NCI-H2227 (cell line): ENCODE results near the gene NR2C1.
A peak's percentile ranks its signal among the peaks of the same experiment; 100 is the strongest.

Experiments
- DNase-seq: peaks from one replicate; lab custom pipeline; 2025; ENCODE audit not compliant: unreplicated experiment; lab: John Stamatoyannopoulos, UW

The NR2C1 gene

GRCh38 chr12:95085612-95086011 lies 12.2 kb upstream of the NR2C1 start:
- no peak for DNase-seq

GRCh38 chr12:95083938-95084337 lies 10.5 kb upstream of the NR2C1 start:
- peak; percentile 21 for DNase-seq

DNA sequence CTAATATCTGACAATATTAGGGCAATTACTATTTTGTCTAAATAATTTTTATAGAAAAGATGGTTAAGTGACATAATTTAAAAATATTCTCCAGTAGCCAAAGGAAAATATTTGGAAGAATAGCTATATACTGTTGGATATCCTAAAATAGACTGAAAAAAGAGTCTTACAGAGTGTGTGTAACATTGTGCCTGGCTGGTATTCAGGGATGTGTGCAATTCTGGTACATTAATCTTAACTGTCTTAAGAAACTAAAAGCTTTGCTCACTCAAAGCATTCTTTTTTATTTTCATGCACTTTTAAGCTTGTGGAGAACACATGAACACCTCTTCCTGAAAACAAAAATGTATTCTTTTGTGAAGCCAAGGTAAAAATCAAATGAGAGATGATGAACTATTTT lies 10.1 kb upstream of the NR2C1 start:
- no peak for DNase-seq

- no peak for DNase-seq
Measured at GRCh38 chr12:95077341-95077740, 3.9 kb upstream of the NR2C1 start.

DNA sequence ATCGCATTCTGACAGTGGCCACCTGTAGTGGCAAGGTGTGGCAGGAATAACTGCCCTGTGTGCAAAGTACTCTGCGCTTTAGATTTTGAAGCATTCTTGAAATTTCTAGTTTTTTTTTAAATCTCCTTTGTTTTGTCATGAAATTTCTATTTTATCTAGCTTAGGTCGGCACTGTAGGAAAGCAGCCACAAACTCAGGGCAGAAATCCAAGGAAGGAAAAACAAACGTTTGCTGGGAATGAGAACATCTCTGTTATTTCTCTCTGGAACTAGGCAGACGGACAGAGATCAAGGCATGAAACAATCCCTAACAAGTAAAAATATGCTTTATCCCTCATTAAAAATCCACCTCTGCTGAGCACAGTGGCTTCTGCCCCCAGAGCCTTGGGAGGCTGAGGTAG lies 1.3 kb upstream of the NR2C1 start:
- no peak for DNase-seq

DNA sequence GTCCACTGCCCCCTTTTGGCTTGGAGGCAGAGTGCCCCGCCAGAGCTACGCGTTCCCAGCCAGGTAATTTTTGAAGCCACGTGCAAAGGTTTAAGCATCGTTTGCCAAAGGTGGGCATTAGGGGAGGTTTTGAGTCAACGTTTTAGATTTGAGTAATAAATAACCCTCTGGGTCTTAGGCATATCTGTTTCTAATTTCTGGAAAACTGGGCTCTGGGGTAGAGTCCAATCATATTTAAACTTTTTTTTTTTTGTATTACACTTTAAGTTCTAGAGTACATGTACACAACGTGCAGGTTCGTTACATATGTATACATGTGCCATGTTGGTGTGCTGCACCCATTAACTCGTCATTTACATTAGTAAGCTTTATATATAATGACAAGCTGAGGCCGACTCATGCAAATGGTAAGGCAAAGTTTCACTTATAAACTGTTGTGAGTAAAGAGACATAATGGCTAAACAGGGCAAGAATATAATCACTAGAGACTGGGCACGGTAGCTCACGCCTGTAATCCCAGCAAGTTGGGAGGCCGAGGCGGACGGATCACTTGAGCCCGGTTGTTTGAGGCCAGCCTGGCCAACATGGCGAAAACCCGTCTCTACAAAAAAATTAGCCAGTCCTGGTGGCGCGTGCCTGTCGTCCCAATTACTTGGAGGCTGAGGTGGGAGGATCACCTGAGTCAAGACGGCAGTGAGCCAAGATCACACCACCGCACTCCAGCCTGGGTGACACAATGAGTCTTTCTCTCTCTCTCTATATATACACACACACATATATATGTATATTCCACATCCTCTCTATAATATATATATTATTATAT lies 491 bp upstream of the NR2C1 start:
- no peak for DNase-seq

- no peak for DNase-seq
Measured at GRCh38 chr12:95070378-95070777, 3.0 kb downstream of the NR2C1 start.

GRCh38 chr12:95066091-95066855 lies 7.1 kb downstream of the NR2C1 start:
- DNase-seq: no peak

DNA sequence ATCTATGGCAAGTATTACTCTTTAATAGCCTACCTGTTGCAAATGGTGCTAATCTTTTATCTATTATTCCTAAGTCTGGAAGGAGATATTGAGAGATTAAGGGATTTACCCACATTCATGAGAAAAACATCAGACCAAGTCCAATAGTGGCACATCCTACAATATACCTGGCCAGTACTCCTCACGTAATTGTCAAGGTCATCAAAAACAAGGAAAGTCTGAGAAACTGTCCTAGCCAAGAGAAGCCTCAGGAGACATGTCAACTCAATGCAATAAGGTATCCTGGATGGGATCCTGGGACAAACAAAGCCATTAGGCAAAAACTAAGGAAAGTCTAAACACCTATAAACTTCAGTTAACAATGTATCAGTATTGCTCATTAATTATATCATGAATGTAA lies 12.5 kb downstream of the NR2C1 start:
- DNase-seq: no peak

DNA sequence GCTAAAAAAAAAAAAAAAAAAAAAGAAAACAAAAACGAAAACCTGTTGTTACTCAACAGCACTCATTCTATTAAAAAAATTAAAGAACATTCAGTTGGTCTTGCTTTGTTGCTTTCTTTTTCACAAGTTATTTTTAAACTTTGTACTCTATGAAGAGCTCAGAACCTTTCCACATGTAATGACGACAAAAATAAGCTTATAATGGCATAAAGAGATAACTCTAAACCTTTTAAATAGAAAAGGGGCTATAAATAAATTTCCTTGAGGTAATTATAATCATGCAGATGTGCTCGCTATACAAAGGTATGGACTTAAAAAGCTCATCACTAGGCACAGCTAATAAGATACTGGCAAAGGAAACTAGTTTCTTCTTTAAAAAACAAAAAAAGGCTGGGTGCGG lies 13.4 kb downstream of the NR2C1 start:
- DNase-seq: no peak

- DNase-seq: no peak
Measured at GRCh38 chr12:95057424-95057823, 16.0 kb downstream of the NR2C1 start.

- no peak for DNase-seq
Measured at GRCh38 chr12:95055057-95055456, 18.4 kb downstream of the NR2C1 start.

DNA sequence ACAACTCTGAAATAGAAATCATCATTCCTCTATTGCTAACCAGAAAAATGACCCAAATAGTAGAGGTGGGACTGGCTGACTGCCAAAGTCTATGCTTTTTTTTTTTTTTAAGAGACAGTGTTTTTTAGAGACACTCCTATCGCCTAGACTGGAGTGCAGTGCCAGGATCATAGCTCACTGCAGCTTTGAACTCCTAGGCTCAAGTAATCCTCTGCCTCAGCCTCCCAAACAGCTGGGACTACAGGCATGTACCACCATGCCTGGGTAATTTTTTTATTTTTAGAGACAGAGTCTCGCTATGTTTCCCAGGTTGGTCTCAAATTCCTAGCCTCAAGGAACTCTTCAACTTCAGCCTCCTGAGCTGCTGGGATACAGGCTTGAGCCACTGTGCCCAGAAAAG lies 19.2 kb downstream of the NR2C1 start:
- DNase-seq: no peak

DNA sequence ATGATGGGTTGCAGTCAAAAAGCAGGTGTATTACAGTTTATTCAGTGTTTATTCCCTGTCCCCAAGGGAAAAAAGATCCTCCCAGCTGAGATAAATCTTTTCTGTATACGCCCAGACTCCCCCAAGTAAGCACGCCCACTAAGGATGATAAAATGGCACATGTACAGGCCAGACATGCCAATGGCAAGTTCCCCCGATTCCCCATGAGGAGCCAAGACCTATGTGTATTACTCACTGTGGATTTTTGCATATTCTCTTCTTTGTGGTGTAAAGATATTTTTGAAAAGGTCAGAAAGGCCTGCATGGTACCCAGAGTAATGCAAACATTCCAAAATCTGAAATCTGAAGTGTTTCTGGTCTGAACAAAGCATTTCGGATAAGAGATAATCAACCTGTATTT lies 22.2 kb downstream of the NR2C1 start:
- no peak for DNase-seq

GRCh38 chr12:95037906-95038305 lies 35.5 kb downstream of the NR2C1 start:
- DNase-seq: no peak

DNA sequence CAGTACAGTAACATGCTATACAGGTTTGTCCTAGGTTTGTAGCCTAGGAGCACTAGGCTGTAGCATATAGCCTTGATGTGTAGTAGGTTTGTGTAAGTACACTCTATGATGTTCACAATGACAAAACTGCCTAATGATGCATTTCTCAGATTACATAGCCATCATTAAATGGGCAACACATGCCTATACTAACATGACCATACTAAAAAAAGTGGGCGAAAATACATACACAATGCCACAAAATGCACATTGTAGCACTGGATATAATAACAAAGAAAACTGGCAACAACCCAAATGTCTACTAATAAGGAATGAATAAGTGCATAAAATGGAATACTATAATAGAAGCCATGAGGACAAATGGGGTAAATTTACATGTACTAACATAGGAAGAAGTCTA lies 38.7 kb downstream of the NR2C1 start:
- DNase-seq: no peak

- no peak for DNase-seq
Measured at GRCh38 chr12:95022477-95022876, 50.9 kb downstream of the NR2C1 start.

GRCh38 chr12:95017482-95017881 lies 55.9 kb downstream of the NR2C1 start:
- DNase-seq: no peak

GRCh38 chr12:95016120-95016519 lies 57.3 kb downstream of the NR2C1 start:
- DNase-seq: no peak

GRCh38 chr12:95014554-95014953 lies 58.9 kb downstream of the NR2C1 start:
- DNase-seq: no peak

DNA sequence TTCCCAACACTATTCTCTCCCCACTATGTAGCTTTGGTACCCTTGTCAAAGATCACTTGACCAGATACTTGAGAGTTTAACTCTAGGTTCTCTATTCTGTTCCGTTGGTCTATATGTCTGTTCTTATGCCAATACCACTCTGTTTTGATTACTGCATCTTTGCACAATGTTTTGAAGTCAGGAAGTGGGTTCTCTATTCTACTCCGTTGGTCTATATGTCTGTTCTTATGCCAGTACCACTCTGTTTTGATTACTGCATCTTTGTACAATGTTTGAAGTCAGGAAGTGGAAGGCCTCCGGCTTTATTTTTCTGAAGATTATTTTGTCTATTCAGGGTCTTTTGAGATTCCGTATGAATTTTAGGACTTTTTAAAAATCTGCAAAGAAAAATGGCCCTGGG lies 67.2 kb downstream of the NR2C1 start:
- no peak for DNase-seq

DNA sequence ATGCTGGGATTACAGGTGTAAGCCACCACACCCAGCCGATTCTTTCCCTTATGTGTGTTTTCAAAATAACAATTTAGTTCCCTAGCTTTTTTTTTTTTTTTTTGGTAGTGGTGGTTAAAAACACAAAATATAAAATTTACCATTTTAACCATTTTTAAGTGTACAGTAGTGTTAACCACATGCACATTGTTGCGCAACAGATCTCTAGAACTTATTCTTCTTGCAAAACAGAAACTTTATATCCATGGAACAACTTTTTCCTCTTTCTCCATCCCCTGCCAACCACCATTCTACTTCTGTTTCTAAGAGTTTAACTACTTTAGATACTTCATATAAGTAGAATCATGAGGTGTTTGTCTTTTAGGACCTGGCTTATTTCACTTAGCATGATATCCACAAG lies 68.8 kb downstream of the NR2C1 start:
- no peak for DNase-seq

DNA sequence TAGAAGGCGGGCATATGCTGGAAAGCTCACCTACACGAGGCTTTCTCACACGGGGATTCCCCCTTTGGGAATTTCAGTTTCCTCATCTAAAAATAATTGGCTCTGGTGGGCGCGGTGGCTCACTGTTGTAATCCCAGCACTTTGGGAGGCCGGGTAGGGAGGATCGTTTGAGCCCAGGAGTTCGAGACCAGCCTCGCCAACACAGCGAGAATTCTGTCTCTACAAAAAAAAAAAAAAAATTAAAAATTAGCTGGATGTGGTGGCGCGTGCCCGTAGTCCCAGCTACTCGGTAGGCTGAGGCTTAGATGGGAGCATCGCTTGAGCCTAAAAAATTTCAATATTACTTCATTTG lies 69.5 kb downstream of the NR2C1 start:
- DNase-seq: no peak
